GM12801 (cell line): Measurements from ENCODE around the gene MARCHF9.

ENCODE experiments used
- TF ChIP-seq, protein P1 (sequence below): IDR thresholded peaks from one replicate; pipeline ENCODE4 v1.5.1; 2011; ENCODE audit warnings: control low read depth; ENCODE audit not compliant: insufficient read length; ENCODE audit errors: extremely low read depth

Gene MARCHF9

DNA sequence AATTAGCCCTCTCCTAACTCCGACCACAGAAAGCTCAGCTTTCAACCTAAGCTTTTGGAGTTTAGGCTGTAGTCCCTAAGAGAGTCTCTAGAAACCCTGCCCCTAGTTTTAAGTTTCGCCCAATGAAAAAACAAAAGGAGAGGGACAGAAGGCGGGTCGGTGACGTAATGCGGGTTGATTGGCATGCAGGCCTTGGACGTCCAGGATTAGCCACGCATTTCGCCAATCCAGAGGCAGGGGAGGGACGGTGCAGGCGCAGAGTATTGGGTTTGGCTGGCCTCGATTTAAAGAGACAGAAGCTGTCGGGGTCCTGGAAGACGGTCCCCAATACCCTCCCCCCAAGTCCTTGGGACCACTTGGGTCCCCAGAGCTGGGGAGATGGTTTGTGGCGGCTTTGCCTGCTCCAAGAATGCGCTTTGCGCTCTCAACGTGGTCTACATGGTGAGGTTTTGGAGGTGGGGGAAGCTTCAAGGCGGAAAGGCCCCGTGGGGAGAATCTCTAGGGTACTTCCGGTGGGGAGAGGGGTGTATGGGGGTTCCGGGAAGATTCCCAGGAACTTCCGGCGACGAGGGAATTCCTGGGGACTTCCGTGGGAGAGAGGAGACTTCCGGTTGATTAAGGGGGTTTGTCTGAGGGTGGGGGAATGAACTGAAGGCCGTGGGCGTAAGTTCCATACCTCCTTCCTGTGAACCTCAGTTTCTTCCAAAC lies 10.0 kb upstream of the MARCHF9 start, which contains the start of gene TSPAN31:
Gene TSPAN31, plus strand, starts transcription at position 263 of the 708 bp plus-strand sequence. Its CDS starts 116 bp downstream, at position 379.
- TF ChIP-seq, protein P1, sequence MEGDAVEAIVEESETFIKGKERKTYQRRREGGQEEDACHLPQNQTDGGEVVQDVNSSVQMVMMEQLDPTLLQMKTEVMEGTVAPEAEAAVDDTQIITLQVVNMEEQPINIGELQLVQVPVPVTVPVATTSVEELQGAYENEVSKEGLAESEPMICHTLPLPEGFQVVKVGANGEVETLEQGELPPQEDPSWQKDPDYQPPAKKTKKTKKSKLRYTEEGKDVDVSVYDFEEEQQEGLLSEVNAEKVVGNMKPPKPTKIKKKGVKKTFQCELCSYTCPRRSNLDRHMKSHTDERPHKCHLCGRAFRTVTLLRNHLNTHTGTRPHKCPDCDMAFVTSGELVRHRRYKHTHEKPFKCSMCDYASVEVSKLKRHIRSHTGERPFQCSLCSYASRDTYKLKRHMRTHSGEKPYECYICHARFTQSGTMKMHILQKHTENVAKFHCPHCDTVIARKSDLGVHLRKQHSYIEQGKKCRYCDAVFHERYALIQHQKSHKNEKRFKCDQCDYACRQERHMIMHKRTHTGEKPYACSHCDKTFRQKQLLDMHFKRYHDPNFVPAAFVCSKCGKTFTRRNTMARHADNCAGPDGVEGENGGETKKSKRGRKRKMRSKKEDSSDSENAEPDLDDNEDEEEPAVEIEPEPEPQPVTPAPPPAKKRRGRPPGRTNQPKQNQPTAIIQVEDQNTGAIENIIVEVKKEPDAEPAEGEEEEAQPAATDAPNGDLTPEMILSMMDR: no peak

DNA sequence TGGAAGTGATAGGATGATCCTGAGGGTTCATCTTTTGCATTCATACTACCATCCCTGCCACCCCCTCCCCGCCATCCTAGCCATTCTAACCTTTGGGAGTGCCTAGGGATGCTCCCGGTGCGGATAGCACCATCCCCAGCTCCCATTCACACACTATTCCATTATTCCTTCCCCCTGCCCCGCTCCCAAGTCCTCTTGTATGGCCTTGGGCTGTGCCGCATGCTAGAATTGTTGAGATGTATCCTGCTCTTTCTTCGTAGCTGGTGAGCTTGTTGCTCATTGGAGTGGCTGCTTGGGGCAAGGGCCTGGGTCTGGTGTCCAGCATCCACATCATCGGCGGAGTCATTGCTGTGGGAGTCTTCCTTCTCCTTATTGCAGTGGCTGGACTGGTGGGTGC lies 9.4 kb upstream of the MARCHF9 start:
- TF ChIP-seq, protein P1: no peak

DNA sequence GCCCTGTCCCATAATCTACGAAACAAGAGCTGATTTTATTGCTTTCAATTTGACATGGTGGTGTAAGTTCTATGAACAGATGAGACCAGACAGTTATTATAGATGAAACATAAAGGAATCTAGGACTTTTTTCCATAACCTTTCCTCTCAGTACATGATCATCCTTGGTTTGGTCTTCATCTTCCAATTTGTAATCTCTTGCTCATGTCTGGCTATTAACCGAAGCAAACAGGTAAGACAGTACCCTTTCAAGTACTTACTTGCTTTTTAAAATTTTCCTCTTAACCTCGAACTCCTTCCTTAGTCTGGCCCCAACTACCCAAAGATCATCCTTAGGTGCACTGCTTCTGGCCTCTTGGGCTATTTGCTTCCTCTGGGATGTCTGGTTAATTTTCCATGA lies 8.9 kb upstream of the MARCHF9 start:
- TF ChIP-seq, protein P1: no peak

DNA sequence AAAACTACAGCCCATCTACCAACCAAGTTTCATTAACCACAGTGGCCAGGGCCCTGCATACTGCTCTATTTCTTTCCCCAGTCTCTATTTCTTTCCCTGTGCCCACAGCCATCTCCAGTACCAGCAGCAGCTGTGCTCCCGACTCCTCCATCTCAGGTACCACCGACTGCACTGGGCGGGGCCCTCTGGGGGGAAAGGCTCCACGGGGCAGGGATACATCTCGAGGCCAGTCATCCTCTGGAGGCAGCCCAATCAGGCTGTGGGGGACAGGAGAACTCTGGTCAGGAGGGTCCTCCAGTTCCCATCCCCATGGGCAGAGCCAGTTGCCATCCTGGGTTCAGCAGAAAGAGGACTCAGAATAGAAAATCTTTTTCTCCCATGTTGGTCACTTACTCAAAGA lies 5.8 kb upstream of the MARCHF9 start:
- TF ChIP-seq, protein P1: no peak

DNA sequence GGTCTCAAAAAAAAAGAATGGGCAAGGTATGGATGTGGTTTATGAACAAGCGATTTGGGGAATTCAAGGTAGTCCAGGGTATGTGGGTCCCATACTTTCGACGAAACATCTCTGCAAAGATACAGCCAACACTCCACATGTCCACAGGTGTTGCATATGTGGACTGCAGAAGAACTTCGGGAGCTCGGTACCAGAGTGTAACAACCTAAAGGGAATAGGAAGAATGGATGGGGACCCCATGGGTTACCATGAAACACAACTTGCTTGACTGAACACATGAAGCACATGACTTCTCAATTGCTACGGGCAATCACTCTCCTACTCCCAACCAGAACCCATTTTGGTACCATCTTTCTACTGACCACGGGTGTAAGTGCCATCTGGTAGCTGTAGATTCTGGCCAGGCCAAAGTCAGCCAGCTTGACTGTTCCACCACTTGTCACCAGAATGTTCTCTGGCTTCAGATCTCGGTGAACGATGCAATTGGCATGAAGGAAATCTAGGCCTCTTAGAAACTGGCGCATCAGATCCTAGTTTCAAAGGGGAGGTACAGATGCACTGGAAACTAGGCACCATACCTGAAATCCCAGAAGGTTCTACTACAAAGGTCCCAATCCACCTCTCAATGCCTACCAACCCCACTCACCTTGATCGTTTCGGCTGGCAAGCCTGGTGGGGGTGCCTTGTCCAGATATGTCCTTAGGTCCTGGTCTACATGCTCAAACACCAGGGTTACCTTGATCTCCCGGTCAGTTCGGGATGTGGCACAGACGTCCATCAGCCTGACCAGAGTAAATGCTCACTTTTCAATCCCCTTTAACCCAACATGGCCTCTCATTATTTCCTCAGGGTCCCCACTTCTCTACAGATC lies 4.1 kb upstream of the MARCHF9 start:
- TF ChIP-seq, protein P1: no peak

DNA sequence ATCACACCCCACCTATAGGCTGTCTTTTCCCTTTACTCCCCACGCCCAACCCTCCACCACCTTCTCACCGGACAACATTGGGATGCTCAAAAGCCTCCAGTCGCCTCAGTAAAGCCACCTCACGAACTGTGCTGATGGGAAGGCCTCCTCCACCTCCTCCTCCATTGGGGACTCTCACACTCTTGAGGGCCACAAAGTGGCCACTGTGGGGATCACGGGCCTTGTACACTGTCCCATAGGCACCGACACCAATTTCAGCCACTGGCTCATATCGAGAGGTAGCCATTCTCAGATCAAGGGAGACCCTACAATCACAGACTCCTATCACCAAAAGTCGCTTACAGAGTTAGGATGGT lies 3.5 kb upstream of the MARCHF9 start:
- TF ChIP-seq, protein P1: no peak

DNA sequence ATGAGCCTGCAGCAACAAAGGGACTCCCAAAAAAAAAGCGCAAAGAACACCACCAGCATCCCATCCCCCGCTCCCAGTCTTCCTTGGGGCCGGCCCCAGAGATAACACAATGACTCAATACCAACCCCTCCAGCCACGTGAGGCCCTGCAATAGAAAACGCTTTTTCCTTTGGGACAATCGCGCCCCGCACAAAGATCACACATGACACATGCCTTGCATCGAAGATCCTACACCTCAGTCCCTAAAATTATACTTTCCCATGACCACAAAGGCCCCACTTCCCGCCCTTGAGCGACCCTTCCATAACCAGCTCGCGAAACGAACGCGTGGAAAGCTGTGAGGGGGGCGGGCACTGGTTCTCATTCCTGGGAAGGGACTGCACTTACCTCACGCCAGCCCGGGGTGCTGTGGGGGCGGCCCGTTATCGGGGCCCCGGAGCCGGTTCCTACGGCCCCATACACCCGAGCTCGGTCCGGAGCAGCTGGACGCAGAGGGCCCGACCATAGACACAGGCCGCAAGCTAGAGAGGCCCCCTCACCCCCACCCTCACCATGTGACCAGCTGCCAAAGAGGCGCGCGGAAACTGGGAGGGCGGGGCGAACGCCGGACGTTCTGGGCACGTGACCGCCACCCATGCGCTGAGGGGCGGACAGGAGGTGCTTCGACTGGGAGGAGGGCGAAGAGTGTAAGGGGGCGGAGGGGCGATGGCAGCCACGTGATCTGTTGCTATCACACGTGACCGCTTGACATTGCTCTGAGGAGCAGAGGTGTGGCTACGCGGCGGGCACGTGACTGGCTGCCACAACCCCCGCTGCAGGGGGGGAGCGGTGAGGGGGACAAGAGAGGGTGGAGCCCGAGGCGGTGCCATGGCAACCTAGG lies 2.9 kb upstream of the MARCHF9 start, which contains the start of gene CDK4:
Gene CDK4, minus strand, starts transcription at position 523 of the 880 bp plus-strand sequence. CDS start 593 bp downstream, outside the sequence.
- TF ChIP-seq, protein P1: no peak
